Measurements from ENCODE around the gene MEF2A. TPM values are rescaled to one million over a fixed set of nuclear protein-coding genes. Genes with fewer than 3 reads are reported as not detected.
A peak's percentile ranks its signal among the peaks of the same experiment; 100 is the strongest.

MEF2A gene
- polyA plus RNA-seq, 3 donors, result 20.3 to 61.8 (median 33.5) TPM

DNA sequence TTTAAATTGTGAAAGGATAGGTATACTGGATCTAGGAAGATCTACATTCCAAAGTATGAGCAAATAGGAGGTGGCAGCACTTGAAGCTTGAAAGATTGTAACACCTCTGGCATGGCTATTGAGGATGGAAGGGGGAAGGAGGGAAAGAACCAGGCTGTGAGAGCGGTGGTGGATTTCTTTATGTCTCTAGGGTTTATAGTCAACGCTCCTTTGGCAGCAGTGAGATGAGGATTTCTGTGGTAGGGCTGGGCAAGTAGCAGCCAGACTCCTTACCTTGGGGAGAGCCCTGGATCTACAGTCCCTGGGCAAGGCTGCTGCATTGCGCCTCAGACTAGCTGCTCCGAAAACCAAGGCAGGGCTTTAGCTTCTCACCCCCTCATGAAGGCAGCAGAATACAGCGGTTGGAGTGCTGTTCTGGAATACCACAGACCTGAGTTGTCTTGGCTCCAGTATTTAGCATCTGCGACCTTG, 53.2 kb downstream of the MEF2A start:
- TF ChIP-seq, protein P1, sequence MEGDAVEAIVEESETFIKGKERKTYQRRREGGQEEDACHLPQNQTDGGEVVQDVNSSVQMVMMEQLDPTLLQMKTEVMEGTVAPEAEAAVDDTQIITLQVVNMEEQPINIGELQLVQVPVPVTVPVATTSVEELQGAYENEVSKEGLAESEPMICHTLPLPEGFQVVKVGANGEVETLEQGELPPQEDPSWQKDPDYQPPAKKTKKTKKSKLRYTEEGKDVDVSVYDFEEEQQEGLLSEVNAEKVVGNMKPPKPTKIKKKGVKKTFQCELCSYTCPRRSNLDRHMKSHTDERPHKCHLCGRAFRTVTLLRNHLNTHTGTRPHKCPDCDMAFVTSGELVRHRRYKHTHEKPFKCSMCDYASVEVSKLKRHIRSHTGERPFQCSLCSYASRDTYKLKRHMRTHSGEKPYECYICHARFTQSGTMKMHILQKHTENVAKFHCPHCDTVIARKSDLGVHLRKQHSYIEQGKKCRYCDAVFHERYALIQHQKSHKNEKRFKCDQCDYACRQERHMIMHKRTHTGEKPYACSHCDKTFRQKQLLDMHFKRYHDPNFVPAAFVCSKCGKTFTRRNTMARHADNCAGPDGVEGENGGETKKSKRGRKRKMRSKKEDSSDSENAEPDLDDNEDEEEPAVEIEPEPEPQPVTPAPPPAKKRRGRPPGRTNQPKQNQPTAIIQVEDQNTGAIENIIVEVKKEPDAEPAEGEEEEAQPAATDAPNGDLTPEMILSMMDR (IDR thresholded peaks at IDR 0.05), result no peak
- peaks cover 0 to 3% (median 0%) of the 10 kb centered on the region in 7 donors for H3K9me3 Mint-ChIP-seq
- Histone ChIP-seq H2AFZ (ENCODE audit: insufficient read depth, low read depth, low read length, poor library complexity, severe bottlenecking) (no peak overlapping the region), H3K4me3 (replicated peaks in 1 of 3; ENCODE audit: low read depth in 2 of 3, low read length in 3 of 3) (no peak overlapping the region), H3K4me2 (replicated peaks; ENCODE audit: extremely low read depth, low read length, poor library complexity, severe bottlenecking) (no peak overlapping the region), H3K4me1 (ENCODE audit: control insufficient read depth in 1 of 2, insufficient read depth in 2 of 2, low read length in 2 of 2) (peaks cover 43 to 51% of the 10 kb centered on the region in 2 donors), H3K36me3 (replicated peaks in 1 of 2; ENCODE audit: control insufficient read depth in 1 of 2, insufficient read depth in 2 of 2, low read length in 2 of 2) (peaks cover 0 to under 1% of the 10 kb centered on the region in 2 donors), H3K27ac (ENCODE audit: low read depth in 1 of 2, low read length in 2 of 2) (peak overlapping the region; percentile 13 to 78), H3K27me3 (ENCODE audit: control insufficient read depth in 2 of 2, insufficient read depth in 2 of 2, low read length in 2 of 2) (no peaks in the 10 kb centered on the region), H3K79me2 (ENCODE audit: insufficient read depth, low read length) (peaks cover 98% of the 10 kb centered on the region), H3K9ac (ENCODE audit: insufficient read depth, low read length, poor library complexity, severe bottlenecking) (no peak overlapping the region), H3K9me3 (replicated peaks in 1 of 2; ENCODE audit: control insufficient read depth in 1 of 2, insufficient read depth in 1 of 2, low read length in 2 of 2) (no peaks in the 10 kb centered on the region), H4K20me1 (ENCODE audit: insufficient read depth, low read length) (peaks cover 74% of the 10 kb centered on the region)
- no peaks in the 10 kb centered on the region for H3K27me3 Mint-ChIP-seq (ENCODE audit: low read depth in 3 of 3)
- peaks cover 54% of the 10 kb centered on the region for H3K4me1 Mint-ChIP-seq
- no peak for DNase-seq
- H3K36me3 Mint-ChIP-seq, result peaks cover 15 to 20% of the 10 kb centered on the region in 2 donors
- peak overlapping the region in 6 of 7 donors; percentile 72 to 90 (median 80) for H3K27ac Mint-ChIP-seq
- intact Hi-C loops (cut with micrococcal nuclease), result loop anchor here in 1 of 2 donors (10.0 kb wide), 1 partner anchor 114 kb away; no protein-coding TSS in a partner anchor
- WGBS (ENCODE audit: insufficient coverage), result 92% methylated on average over 4 of the region's 6 CpGs
- H3K4me3 Mint-ChIP-seq, result no peak overlapping the region

DNA sequence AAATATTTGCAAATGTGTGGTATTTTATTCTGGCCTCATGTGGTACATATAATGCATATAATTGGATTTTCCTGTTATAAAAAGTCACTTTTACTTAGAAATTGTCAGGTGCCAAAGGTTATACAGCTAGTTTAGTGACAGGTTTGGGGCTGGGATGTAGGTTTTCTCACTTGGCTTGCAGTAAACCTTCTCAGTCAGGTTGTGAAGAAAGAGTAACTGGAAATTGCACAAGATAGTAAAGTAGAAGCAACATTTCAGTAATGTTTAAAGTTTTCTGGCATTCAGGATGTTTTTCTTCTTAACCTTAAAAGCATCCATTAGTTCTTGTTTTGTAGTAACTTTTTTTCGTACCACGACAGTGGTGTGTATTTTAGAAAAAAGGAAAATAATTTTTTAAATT, 53.9 kb downstream of the MEF2A start:
- Histone ChIP-seq H3K4me3 (replicated peaks in 1 of 3; ENCODE audit: low read depth in 2 of 3, low read length in 3 of 3) (no peak overlapping the region), H2AFZ (ENCODE audit: insufficient read depth, low read depth, low read length, poor library complexity, severe bottlenecking) (no peak overlapping the region), H3K4me1 (ENCODE audit: control insufficient read depth in 1 of 2, insufficient read depth in 2 of 2, low read length in 2 of 2) (peaks cover 35 to 43% of the 10 kb centered on the region in 2 donors), H3K9ac (ENCODE audit: insufficient read depth, low read length, poor library complexity, severe bottlenecking) (no peak overlapping the region), H4K20me1 (ENCODE audit: insufficient read depth, low read length) (peaks cover 70% of the 10 kb centered on the region), H3K4me2 (replicated peaks; ENCODE audit: extremely low read depth, low read length, poor library complexity, severe bottlenecking) (peak overlapping the region; percentile 39), H3K9me3 (replicated peaks in 1 of 2; ENCODE audit: control insufficient read depth in 1 of 2, insufficient read depth in 1 of 2, low read length in 2 of 2) (peaks cover 0 to under 1% of the 10 kb centered on the region in 2 donors), H3K27me3 (ENCODE audit: control insufficient read depth in 2 of 2, insufficient read depth in 2 of 2, low read length in 2 of 2) (no peaks in the 10 kb centered on the region), H3K79me2 (ENCODE audit: insufficient read depth, low read length) (peaks cover 99% of the 10 kb centered on the region), H3K27ac (ENCODE audit: low read depth in 1 of 2, low read length in 2 of 2) (peak overlapping the region in 1 of 2 donors; percentile 78), H3K36me3 (replicated peaks in 1 of 2; ENCODE audit: control insufficient read depth in 1 of 2, insufficient read depth in 2 of 2, low read length in 2 of 2) (peaks cover 0 to 8% of the 10 kb centered on the region in 2 donors)
- whole genome bisulfite sequencing (ENCODE audit: insufficient coverage), result no CpG with 5 or more reads among the region's 2 CpGs
- Mint-ChIP-seq H3K9me3 (peaks cover 0 to 5% (median 1%) of the 10 kb centered on the region in 7 donors), H3K4me3 (peak overlapping the region in 1 of 2 donors; percentile 56), H3K4me1 (peaks cover 46% of the 10 kb centered on the region), H3K27ac (peak overlapping the region in 5 of 7 donors; percentile 57 to 90 (median 79)), H3K36me3 (peaks cover 19 to 28% of the 10 kb centered on the region in 2 donors), H3K27me3 (ENCODE audit: low read depth in 3 of 3) (no peaks in the 10 kb centered on the region)
- TF ChIP-seq, protein P1 (IDR thresholded peaks at IDR 0.05), result no peak
- peak; percentile 8 to 48 (median 10) for DNase-seq
- intact Hi-C loops (cut with micrococcal nuclease), result loop anchor here in 1 of 2 donors (10.0 kb wide), 1 partner anchor 115 kb away; no protein-coding TSS in a partner anchor
